Adipose tissue (tissue), 3 donors: Measurements from ENCODE around the gene NAT16. TPM values are rescaled to one million over a fixed set of nuclear protein-coding genes. Genes with fewer than 3 reads are reported as not detected.
A peak's percentile ranks its signal among the peaks of the same experiment; 100 is the strongest.
"Not testable (repeated sequence)": the region's sequence is repeated elsewhere in the genome, so short reads cannot be mapped to it uniquely, and the experiment has no call there.

Source experiments
- H3K27ac ChIP-seq: one replicate; pipeline ENCODE4 v1.5.1; 2013; ENCODE audit warnings: low read depth, low read length
- WGBS, 3 donors: extraction: QIAGEN DNeasy Blood & Tissue Kit; methylation state at CpG; one replicate each; pipeline ENCODE4 v1.1.7; 2013; 5-methylcytosine and 5-hydroxymethylcytosine counted together
- polyA plus RNA-seq, 3 donors: library from polyadenylated mRNA; stranded (reverse); fragments of 200-250 nt; gene quantifications; one replicate each; pipeline ENCODE4 v1.2.3, GENCODE V29; 2013
- donor health status: healthy with polysubstance abuse.
- donor health status: Bipolar disorder and iron deficiency.
- donor health status: healthy.

NAT16 gene
- polyA plus RNA-seq, 3 donors: 0.35 TPM; not detected in 2

DNA sequence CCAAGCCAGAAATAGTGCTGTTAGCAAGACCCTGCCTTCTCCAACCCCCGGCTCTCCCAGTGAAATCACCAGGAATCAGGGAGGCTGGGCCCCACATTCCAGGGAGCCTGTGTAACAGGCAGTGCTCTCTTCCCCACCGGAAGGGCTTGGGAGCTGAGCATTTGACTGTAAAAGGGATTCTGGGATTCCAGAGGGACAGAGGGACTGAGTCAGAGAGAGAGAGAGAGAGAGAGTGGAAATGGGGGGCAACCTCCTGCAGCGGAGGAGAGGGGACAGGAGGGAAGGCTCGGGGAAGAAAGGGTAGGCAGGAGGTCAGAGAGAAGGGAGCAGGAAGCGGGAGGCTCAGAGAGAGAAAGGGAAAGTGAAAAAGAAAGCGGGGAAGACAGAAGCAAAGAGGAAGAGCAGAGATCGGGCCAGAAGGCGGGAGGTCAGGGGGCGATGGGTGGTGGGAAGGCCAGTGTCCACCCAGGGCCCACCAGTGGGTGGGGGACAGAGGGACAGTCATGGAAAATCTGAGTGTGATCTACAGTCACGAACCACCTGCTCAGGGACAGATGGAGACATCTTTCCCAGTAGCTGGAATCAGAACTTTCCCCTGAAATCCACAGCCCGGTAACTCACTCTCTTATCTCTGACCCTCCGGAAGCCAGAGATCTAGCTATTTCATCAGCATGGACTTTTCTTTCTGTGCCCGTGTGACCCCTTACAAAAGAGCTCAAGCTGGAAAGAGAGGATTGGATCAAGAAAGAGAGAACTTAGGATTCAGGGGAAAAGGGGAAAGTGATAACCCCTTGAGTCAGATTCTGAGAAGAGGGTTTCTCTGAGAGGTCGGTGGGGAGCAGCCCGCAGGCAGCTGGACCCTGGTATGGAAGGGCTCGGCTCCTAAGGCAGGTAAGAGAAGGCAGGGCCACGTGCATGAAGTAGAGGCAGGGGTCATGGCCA is 57.8 kb downstream of the NAT16 start:
- WGBS, 3 donors: 18 to 29% (median 24%) methylated on average over 16 to 17 of the region's 17 CpGs
- H3K27ac ChIP-seq: peak overlapping the region; percentile 81

DNA sequence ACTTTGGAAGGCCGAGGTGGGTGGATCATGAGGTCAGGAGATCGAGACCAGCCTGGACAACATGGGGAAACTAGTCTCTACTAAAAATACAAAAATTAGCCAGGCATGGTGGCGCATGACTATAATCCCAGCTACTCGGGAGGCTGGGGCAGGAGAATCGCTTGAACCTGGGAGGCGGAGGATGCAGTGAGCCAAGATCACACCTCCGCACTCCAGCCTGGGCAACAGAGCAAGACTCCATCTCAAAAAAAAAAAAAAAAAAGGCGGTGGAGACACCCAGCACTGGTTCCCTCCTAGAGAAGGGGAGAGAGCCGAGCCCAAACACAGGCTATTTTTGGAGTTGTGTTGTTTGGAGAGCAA is 58.5 kb downstream of the NAT16 start:
- 53 to 72% (median 60%) methylated on average over 8 to 9 of the region's 9 CpGs for WGBS, 3 donors

More for the DNA sequence above, 58.5 kb downstream of the NAT16 start:
- H3K27ac ChIP-seq: not testable (repeated sequence)

Other genes starting within 250 kb of the NAT16 start
- gene MUC3A, start 230.8 kb downstream of the NAT16 start, polyA plus RNA-seq: 1 to 10 TPM in 2 of 3 donors, under 1 TPM in 1; 0.58 to 2.5 (median 1.1) TPM
- gene MUC12, start 210.7 kb downstream of the NAT16 start, polyA plus RNA-seq: 1 to 10 TPM in 1 of 3 donors, under 1 TPM in 1, not detected in 1; 0.70 to 1.7 TPM
- under 1 TPM; under 0.01 TPM for gene MUC17, start 160.2 kb downstream of the NAT16 start, polyA plus RNA-seq
- gene TRIM56, start 94.8 kb downstream of the NAT16 start, polyA plus RNA-seq: 10 to 100 TPM in 2 of 3 donors, 1 to 10 TPM in 1; 6.7 to 23.1 (median 10.2) TPM
- gene SERPINE1, start 53.2 kb downstream of the NAT16 start, polyA plus RNA-seq: 100 to 1,000 TPM in 1 of 3 donors, 10 to 100 TPM in 2; 17.2 to 110 (median 29.5) TPM
- 10 to 100 TPM; 25.2 to 42.6 (median 32.5) TPM for gene AP1S1, start 25.8 kb downstream of the NAT16 start, polyA plus RNA-seq
- gene VGF, start 14.7 kb downstream of the NAT16 start, polyA plus RNA-seq: 1 to 10 TPM in 1 of 3 donors, under 1 TPM in 1, not detected in 1; 0.22 to 8.6 TPM
- not detected for gene MOGAT3, start 20.7 kb upstream of the NAT16 start, polyA plus RNA-seq
- 10 to 100 TPM; 34.0 to 49.1 (median 48.6) TPM for gene PLOD3, start 37.3 kb upstream of the NAT16 start, polyA plus RNA-seq
- gene ZNHIT1, start 37.9 kb upstream of the NAT16 start, polyA plus RNA-seq: 100 to 1,000 TPM in 2 of 3 donors, 10 to 100 TPM in 1; 51.5 to 140 (median 100) TPM
- gene CLDN15, start 57.5 kb upstream of the NAT16 start, polyA plus RNA-seq: 10 to 100 TPM in 2 of 3 donors, 1 to 10 TPM in 1; 6.1 to 29.1 (median 22.9) TPM
- 100 to 1,000 TPM; 177 to 416 (median 341) TPM for gene FIS1, start 64.8 kb upstream of the NAT16 start, polyA plus RNA-seq
- 10 to 100 TPM; 12.6 to 23.3 (median 14.2) TPM for gene IFT22, start 141.5 kb upstream of the NAT16 start, polyA plus RNA-seq
- 1 to 10 TPM in 1 of 3 donors, under 1 TPM in 2; 0.01 to 1.1 (median 0.11) TPM for gene COL26A1, start 182.6 kb upstream of the NAT16 start, polyA plus RNA-seq